GM10266 (cell line): ENCODE results near the gene FAM200C.

Experiments
- DNase-seq: peaks from one replicate; pipeline ENCODE4 v3.0.0; 2012; ENCODE audit errors: extremely low spot score
- CTCF ChIP-seq: IDR thresholded peaks from 2 replicates; pipeline ENCODE4 v1.5.1; 2012; ENCODE audit warnings: mild to moderate bottlenecking, low read depth; ENCODE audit not compliant: control insufficient read depth, insufficient read depth; ENCODE audit errors: missing control alignments

FAM200C gene

GRCh38 chr5:160419458-160420330, 19.8 kb upstream of the FAM200C start:
- TF ChIP-seq CTCF: no peak
- DNase-seq: no peak

- no peak for TF ChIP-seq CTCF
- peak; percentile 88 for DNase-seq
Measured at GRCh38 chr5:160418561-160419457, 19.0 kb upstream of the FAM200C start, which contains the start of gene SLU7. Gene SLU7 (minus strand): TSS chr5:160419081. CDS start chr5:160415294, 3,787 bp downstream.

GRCh38 chr5:160398806-160399205, 1.0 kb downstream of the FAM200C start:
- no peak for TF ChIP-seq CTCF
- DNase-seq: no peak

- DNase-seq: no peak
- no peak for TF ChIP-seq CTCF
Measured at GRCh38 chr5:160397492-160397891, 2.4 kb downstream of the FAM200C start.

GRCh38 chr5:160395111-160395510, 4.7 kb downstream of the FAM200C start:
- no peak for TF ChIP-seq CTCF
- DNase-seq: no peak

- peak; percentile 17 for DNase-seq
- TF ChIP-seq CTCF: peak; percentile 31
Measured at GRCh38 chr5:160390787-160391696, 8.8 kb downstream of the FAM200C start.
